Sigmoid colon (tissue), 7 donors: Measurements from ENCODE around the gene CDK13. TPM values are rescaled to one million over a fixed set of nuclear protein-coding genes. Genes with fewer than 3 reads are reported as not detected.

ENCODE experiments used
- DNase-seq: peaks from one replicate; pipeline ENCODE4 v3.0.0-alpha.2; 2019
- H3K27ac ChIP-seq, 4 donors: fragments of 200-600 bp; sonication (generic); one replicate each; pipeline ENCODE4 v1.5.1; 2016 to 2019; ENCODE audit warnings: mild to moderate bottlenecking in 1 of 4
- H3K27me3 ChIP-seq, 3 donors: fragments of 200-600 bp; sonication (generic); one replicate each; pipeline ENCODE4 v1.5.1; 2019; ENCODE audit warnings: mild to moderate bottlenecking in 1 of 3
- H3K36me3 ChIP-seq, 4 donors: fragments of 200-600 bp; sonication (generic); one replicate each; pipeline ENCODE4 v1.5.1; 2016 to 2019
- H3K4me1 ChIP-seq, 4 donors: fragments of 200-600 bp; sonication (generic); one replicate each; pipeline ENCODE4 v1.5.1; 2017 to 2019
- H3K4me3 ChIP-seq, 4 donors: fragments of 200-600 bp; sonication (generic); one replicate each; pipeline ENCODE4 v1.5.1; 2017 to 2019; ENCODE audit warnings: mild to moderate bottlenecking in 2 of 4, moderate library complexity in 1 of 4
- H3K9me3 ChIP-seq, 4 donors: fragments of 200-600 bp in 3 of 4; sonication (generic) in 3 of 4; one replicate each; pipeline versions ENCODE4 v1.5.1 to v1.6.1; 2013 to 2019
- CTCF ChIP-seq, 4 experiments: fragments of 450-650 bp in 3 of 4; fragments of 200-600 bp in 1 of 4; IDR thresholded peaks; one replicate each; pipeline ENCODE4 v1.5.1; 2016 to 2019; ENCODE audit warnings: antibody characterized with exemption in 4 of 4, mild to moderate bottlenecking in 3 of 4, moderate library complexity in 2 of 4
- EP300 ChIP-seq, 4 donors: sonication (generic); formaldehyde crosslinking; IDR thresholded peaks; one replicate each; pipeline ENCODE4 v1.6.1; 2017; ENCODE audit warnings: antibody characterized with exemption in 4 of 4
- POLR2A ChIP-seq, 2 donors: fragments of 450-650 bp; IDR thresholded peaks; one replicate each; pipeline ENCODE4 v1.6.1; 2016; ENCODE audit warnings: antibody characterized with exemption in 2 of 2, mild to moderate bottlenecking in 2 of 2, moderate library complexity in 2 of 2
- POLR2AphosphoS5 ChIP-seq, 4 donors: sonication (generic); formaldehyde crosslinking; IDR thresholded peaks; one replicate each; pipeline ENCODE4 v1.6.1; 2017; ENCODE audit warnings: antibody characterized with exemption in 4 of 4
- WGBS, 2 donors: extraction: QIAGEN DNeasy Blood & Tissue Kit; methylation state at CpG; one replicate each; pipeline ENCODE4 v1.1.7; 2013; 5-methylcytosine and 5-hydroxymethylcytosine counted together
- intact Hi-C: fragments of 100-400 bp; cut with DNase I; formaldehyde crosslinking; loops from one replicate; pipeline ENCODE4 v1.15.1; 2023
- polyA plus RNA-seq, 3 donors: library from polyadenylated mRNA; stranded (reverse); fragments of 200-250 nt; gene quantifications; one replicate each; pipeline ENCODE4 v1.2.3, GENCODE V29; 2013
- total RNA-seq, 4 donors: library from RNA; depleted of rRNA; stranded (reverse); fragments of >200 nt; gene quantifications; one replicate each; pipeline ENCODE4 v1.1.0, GENCODE V29; 2016
- donor health status: healthy with polysubstance abuse.
- donor health status: Bipolar disorder and iron deficiency.
- donor health status: healthy.

The CDK13 gene
- total and polyA plus RNA-seq, 7 donors = 8.4 to 80.0 (median 63.8) TPM

GRCh38 chr7:39946693-39947092, 3.4 kb upstream of the CDK13 start:
- TF ChIP-seq EP300 (IDR thresholded peaks at IDR 0.05) = no peak
- no peak for TF ChIP-seq CTCF (IDR thresholded peaks at IDR 0.05)
- no peak for TF ChIP-seq POLR2A (IDR thresholded peaks at IDR 0.05)
- no peak for TF ChIP-seq POLR2AphosphoS5 (IDR thresholded peaks at IDR 0.05)
- Histone ChIP-seq H3K4me1 (peaks cover 0 to 9% (median 8%) of the 10 kb centered on the region in 4 donors), H3K27me3 (no peaks in the 10 kb centered on the region), H3K9me3 (no peaks in the 10 kb centered on the region), H3K36me3 (no peaks in the 10 kb centered on the region), H3K27ac (no peak overlapping the region), H3K4me3 (no peak overlapping the region)
- intact Hi-C loops = no loop called here
- DNase-seq = no peak
- WGBS, 2 donors = 90 to 91% methylated on average over 9 of the region's 9 CpGs

GRCh38 chr7:39948375-39948955, 1.6 kb upstream of the CDK13 start:
- intact Hi-C loops = loop anchor here (2.0 kb wide), 1 partner anchor 186 kb away; the partner anchor contains the start of genes MPLKIP and SUGCT
- H3K4me3 ChIP-seq = peak overlapping the region; percentile 67 to 94 (median 92)

GRCh38 chr7:39948956-39949928, 814 bp upstream of the CDK13 start:
- Histone ChIP-seq H3K27ac (peak overlapping the region; percentile 92 to 100 (median 98)), H3K36me3 (no peaks in the 10 kb centered on the region), H3K4me1 (peaks cover 0 to 26% (median 20%) of the 10 kb centered on the region in 4 donors), H3K9me3 (no peaks in the 10 kb centered on the region), H3K27me3 (no peaks in the 10 kb centered on the region), H3K4me3 (peak overlapping the region; percentile 84 to 94 (median 92))
- 0% methylated on average over 71 to 74 of the region's 74 CpGs for whole genome bisulfite sequencing, 2 donors
- intact Hi-C loops = loop anchor here (2.0 kb wide), 1 partner anchor 186 kb away; the partner anchor contains the start of genes MPLKIP and SUGCT
- DNase-seq = peak; percentile 99
- TF ChIP-seq CTCF (IDR thresholded peaks at IDR 0.05) (no peak), EP300 (IDR thresholded peaks at IDR 0.05) (peak in 1 of 4 donors; percentile 39), POLR2AphosphoS5 (IDR thresholded peaks at IDR 0.05) (peak; percentile 95 to 98 (median 96)), POLR2A (IDR thresholded peaks at IDR 0.05) (peak; percentile 79 to 87)

More at GRCh38 chr7:39948375-39948955, 1.6 kb upstream of the CDK13 start:
- no peak for TF ChIP-seq CTCF (IDR thresholded peaks at IDR 0.05)
- no peak for TF ChIP-seq POLR2A (IDR thresholded peaks at IDR 0.05)
- TF ChIP-seq EP300 (IDR thresholded peaks at IDR 0.05) = no peak
- TF ChIP-seq POLR2AphosphoS5 (IDR thresholded peaks at IDR 0.05) = no peak
- WGBS, 2 donors = 16 to 37% methylated on average over 10 of the region's 10 CpGs
- Histone ChIP-seq H3K27ac (peak overlapping the region; percentile 92 to 100 (median 98)), H3K4me1 (peaks cover 0 to 18% (median 13%) of the 10 kb centered on the region in 4 donors), H3K9me3 (no peaks in the 10 kb centered on the region), H3K36me3 (no peaks in the 10 kb centered on the region), H3K27me3 (no peaks in the 10 kb centered on the region)
- no peak for DNase-seq

- Histone ChIP-seq H3K36me3 (no peaks in the 10 kb centered on the region), H3K4me3 (peak overlapping the region; percentile 84 to 94 (median 92)), H3K4me1 (peaks cover 0 to 39% (median 34%) of the 10 kb centered on the region in 4 donors), H3K27me3 (no peaks in the 10 kb centered on the region), H3K9me3 (no peaks in the 10 kb centered on the region), H3K27ac (peak overlapping the region; percentile 92 to 100 (median 98))
- TF ChIP-seq POLR2AphosphoS5 (IDR thresholded peaks at IDR 0.05) (no peak), EP300 (IDR thresholded peaks at IDR 0.05) (no peak), POLR2A (IDR thresholded peaks at IDR 0.05) (no peak), CTCF (IDR thresholded peaks at IDR 0.05) (no peak)
- intact Hi-C loops = loop anchor here (2.0 to 5.0 kb wide), 2 partner anchors 53 to 102 kb away; no protein-coding TSS in a partner anchor
- 0% methylated on average over 93 of the region's 93 CpGs for WGBS, 2 donors
- DNase-seq = peak; percentile 67
These were observed 593 bp downstream of the CDK13 start for GRCh38 chr7:39950473-39951225.
